Loucy (cell line): ENCODE results near the gene RB1.
A peak's percentile ranks its signal among the peaks of the same experiment; 100 is the strongest.

Experiments used
- H2AFZ ChIP-seq: fragments of 200-600 bp; sonication (generic); 2 replicates; pipeline ENCODE4 v1.6.0; 2016; ENCODE audit warnings: antibody characterized with exemption, mild to moderate bottlenecking, low read length, moderate library complexity
- H3F3A ChIP-seq: fragments of 200-600 bp; 2 replicates; pipeline ENCODE4 v1.6.0; 2016; ENCODE audit warnings: antibody characterized with exemption, low read depth, mild to moderate bottlenecking
- H3K27me3 ChIP-seq: fragments of 200-600 bp; sonication (generic); 2 replicates; pipeline ENCODE4 v1.6.1; 2014; ENCODE audit warnings: low read length, mild to moderate bottlenecking; ENCODE audit not compliant: insufficient read depth, poor library complexity, severe bottlenecking
- H3K36me3 ChIP-seq: fragments of 200-600 bp; sonication (generic); 2 replicates; pipeline ENCODE4 v1.6.1; 2016; ENCODE audit warnings: low read length; ENCODE audit not compliant: insufficient read depth
- H3K4me1 ChIP-seq: fragments of 200-600 bp; sonication (generic); 2 replicates; pipeline ENCODE4 v1.5.1; 2014; ENCODE audit warnings: low read length, mild to moderate bottlenecking; ENCODE audit not compliant: insufficient read depth, poor library complexity, severe bottlenecking
- H3K4me2 ChIP-seq: fragments of 200-600 bp; sonication (generic); 2 replicates; pipeline ENCODE4 v1.6.0; 2014; ENCODE audit warnings: antibody characterized with exemption, low read length, low read depth, mild to moderate bottlenecking; ENCODE audit not compliant: poor library complexity, severe bottlenecking
- H3K4me3 ChIP-seq: fragments of 200-600 bp; sonication (generic); 2 replicates; pipeline ENCODE4 v1.5.1; 2014; ENCODE audit warnings: low read length, mild to moderate bottlenecking, mixed read lengths; ENCODE audit not compliant: poor library complexity, severe bottlenecking
- H3K79me2 ChIP-seq: fragments of 200-600 bp; sonication (generic); 2 replicates; pipeline ENCODE4 v1.6.1; 2014; ENCODE audit warnings: low read length; ENCODE audit not compliant: insufficient read depth
- H3K9ac ChIP-seq: fragments of 200-600 bp; sonication (generic); 2 replicates; pipeline ENCODE4 v1.6.0; 2014; ENCODE audit warnings: mild to moderate bottlenecking, low read depth, low read length, moderate library complexity; ENCODE audit not compliant: poor library complexity, severe bottlenecking
- H3K9me2 ChIP-seq: fragments of 200-600 bp; sonication (generic); replicated peaks from 2 replicates; pipeline ENCODE4 v1.6.1; 2016; ENCODE audit warnings: low read depth, low read length, mixed read lengths
- H3K9me3 ChIP-seq: fragments of 200-600 bp; sonication (generic); 2 replicates; pipeline ENCODE4 v1.6.1; 2014; ENCODE audit warnings: mild to moderate bottlenecking, antibody characterized with exemption, low read length, low read depth; ENCODE audit not compliant: insufficient read depth
- H4K20me1 ChIP-seq: fragments of 200-600 bp; sonication (generic); 2 replicates; pipeline ENCODE4 v1.6.0; 2014; ENCODE audit warnings: antibody characterized with exemption, low read length, mild to moderate bottlenecking; ENCODE audit not compliant: insufficient read depth, poor library complexity, severe bottlenecking
- EZH2phosphoT487 ChIP-seq: fragments of 200-600 bp; IDR thresholded peaks from 2 replicates; pipeline ENCODE4 v1.6.1; 2018; ENCODE audit warnings: antibody characterized with exemption, mild to moderate bottlenecking, moderate library complexity, borderline replicate concordance
- TF ChIP-seq, protein P1 (sequence below): fragments of 200-600 bp; sonication (generic); conservative IDR thresholded peaks from 2 replicates; pipeline ENCODE4 v1.5.1; 2014; ENCODE audit warnings: mild to moderate bottlenecking, antibody characterized with exemption, low read length

Gene RB1

DNA sequence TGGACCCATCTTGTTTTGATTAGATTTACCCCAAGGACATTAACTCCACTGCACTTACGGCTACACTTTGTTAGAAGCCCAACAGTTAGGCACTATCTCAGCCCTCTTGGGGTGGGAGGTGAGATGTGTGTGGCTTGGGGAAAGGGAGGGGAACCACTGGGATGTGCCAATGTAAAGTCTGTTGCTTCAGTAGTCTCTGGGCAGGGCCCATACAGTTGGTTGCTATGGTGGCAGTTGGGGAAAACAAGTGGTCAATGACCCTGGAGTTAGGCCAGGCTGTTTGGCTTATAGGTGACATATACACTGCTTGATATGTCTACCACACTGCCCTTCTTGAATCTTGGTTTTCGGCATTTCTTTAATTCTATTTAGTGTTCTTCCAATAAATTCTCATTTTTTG, 8.9 kb upstream of the RB1 start:
- Histone ChIP-seq H4K20me1 (no peaks in the 10 kb centered on the region), H3F3A (peaks cover 10% of the 10 kb centered on the region; the same call in 1 of the 2 replicates), H3K79me2 (no peaks in the 10 kb centered on the region), H2AFZ (no peak overlapping the region), H3K4me2 (no peak overlapping the region), H3K4me3 (no peak overlapping the region), H3K4me1 (peaks cover 23% of the 10 kb centered on the region), H3K9me3 (no peaks in the 10 kb centered on the region), H3K9ac (no peak overlapping the region), H3K27me3 (no peaks in the 10 kb centered on the region), H3K9me2 (no peaks in the 10 kb centered on the region), H3K36me3 (no peaks in the 10 kb centered on the region)
- TF ChIP-seq EZH2phosphoT487 = no peak
- TF ChIP-seq, protein P1, sequence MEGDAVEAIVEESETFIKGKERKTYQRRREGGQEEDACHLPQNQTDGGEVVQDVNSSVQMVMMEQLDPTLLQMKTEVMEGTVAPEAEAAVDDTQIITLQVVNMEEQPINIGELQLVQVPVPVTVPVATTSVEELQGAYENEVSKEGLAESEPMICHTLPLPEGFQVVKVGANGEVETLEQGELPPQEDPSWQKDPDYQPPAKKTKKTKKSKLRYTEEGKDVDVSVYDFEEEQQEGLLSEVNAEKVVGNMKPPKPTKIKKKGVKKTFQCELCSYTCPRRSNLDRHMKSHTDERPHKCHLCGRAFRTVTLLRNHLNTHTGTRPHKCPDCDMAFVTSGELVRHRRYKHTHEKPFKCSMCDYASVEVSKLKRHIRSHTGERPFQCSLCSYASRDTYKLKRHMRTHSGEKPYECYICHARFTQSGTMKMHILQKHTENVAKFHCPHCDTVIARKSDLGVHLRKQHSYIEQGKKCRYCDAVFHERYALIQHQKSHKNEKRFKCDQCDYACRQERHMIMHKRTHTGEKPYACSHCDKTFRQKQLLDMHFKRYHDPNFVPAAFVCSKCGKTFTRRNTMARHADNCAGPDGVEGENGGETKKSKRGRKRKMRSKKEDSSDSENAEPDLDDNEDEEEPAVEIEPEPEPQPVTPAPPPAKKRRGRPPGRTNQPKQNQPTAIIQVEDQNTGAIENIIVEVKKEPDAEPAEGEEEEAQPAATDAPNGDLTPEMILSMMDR = no peak

DNA sequence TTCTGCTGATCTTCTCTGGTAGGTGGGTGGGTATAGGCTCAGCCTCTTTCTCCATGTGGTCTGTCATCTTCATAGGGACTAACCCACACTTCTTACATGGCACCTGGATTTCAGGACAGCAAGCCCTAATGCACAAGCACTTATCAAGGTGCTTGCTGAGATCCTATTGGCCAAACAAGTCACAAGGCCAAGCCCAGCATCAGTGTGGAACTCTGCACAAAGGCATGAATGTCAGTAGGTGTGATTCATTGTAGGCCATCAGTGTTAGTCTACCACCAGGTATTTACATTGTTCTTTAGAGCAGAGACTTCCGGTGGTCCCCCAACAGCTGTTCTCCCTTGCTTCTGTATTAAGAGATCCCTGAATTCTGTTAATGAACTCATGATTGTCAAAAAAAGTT, 8.3 kb upstream of the RB1 start:
- no peaks in the 10 kb centered on the region for H3K79me2 ChIP-seq
- no peaks in the 10 kb centered on the region for H4K20me1 ChIP-seq
- TF ChIP-seq, protein P1 = no peak
- TF ChIP-seq EZH2phosphoT487 = no peak
- peaks cover 23% of the 10 kb centered on the region for H3K4me1 ChIP-seq
- H3K9me3 ChIP-seq = no peaks in the 10 kb centered on the region
- no peak overlapping the region for H3K4me3 ChIP-seq
- H3F3A ChIP-seq = peaks cover 10% of the 10 kb centered on the region; the same call in 1 of the 2 replicates
- H3K9ac ChIP-seq = no peak overlapping the region
- no peaks in the 10 kb centered on the region for H3K9me2 ChIP-seq
- H3K27me3 ChIP-seq = no peaks in the 10 kb centered on the region
- H2AFZ ChIP-seq = no peak overlapping the region
- no peak overlapping the region for H3K4me2 ChIP-seq
- no peaks in the 10 kb centered on the region for H3K36me3 ChIP-seq

DNA sequence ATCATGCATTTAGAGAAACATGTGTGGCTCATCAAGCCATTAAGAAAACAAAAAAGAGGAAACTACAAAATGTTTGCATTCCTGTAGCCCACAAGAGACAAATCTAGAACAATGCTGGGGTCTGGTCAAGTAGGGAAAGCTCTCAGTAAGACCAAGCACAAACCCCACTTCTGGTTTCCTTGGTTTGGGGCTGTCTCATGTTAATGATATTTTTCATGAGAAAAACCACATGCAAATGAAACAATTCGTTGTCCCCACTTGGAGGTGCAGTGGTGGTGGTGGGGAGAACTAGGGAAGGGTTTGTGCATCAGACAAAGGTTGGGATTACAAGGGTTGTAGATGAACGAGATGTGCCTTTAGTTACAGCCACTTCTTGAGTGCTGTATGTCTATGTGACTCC, 7.0 kb upstream of the RB1 start:
- Histone ChIP-seq H3F3A (peaks cover 10% of the 10 kb centered on the region; the same call in 1 of the 2 replicates), H4K20me1 (no peaks in the 10 kb centered on the region), H3K79me2 (no peaks in the 10 kb centered on the region), H2AFZ (peak overlapping the region; percentile 7; the same call in 1 of the 2 replicates), H3K9me3 (no peaks in the 10 kb centered on the region), H3K27me3 (no peaks in the 10 kb centered on the region), H3K36me3 (no peaks in the 10 kb centered on the region), H3K4me2 (peak overlapping the region; percentile 59), H3K9ac (peak overlapping the region; percentile 25), H3K4me3 (peak overlapping the region; percentile 21), H3K9me2 (no peaks in the 10 kb centered on the region), H3K4me1 (peaks cover 23% of the 10 kb centered on the region)
- no peak for TF ChIP-seq EZH2phosphoT487
- TF ChIP-seq, protein P1 = no peak
